H1 (cell line): ENCODE results near the gene DCBLD1. TPM values are rescaled to one million over a fixed set of nuclear protein-coding genes. Genes with fewer than 3 reads are reported as not detected.

Source experiments
- CTCF ChIA-PET: fragments of 300-600 bp; sonication (Branson Sonifier 250); formaldehyde crosslinking; loops from one replicate; lab custom pipeline; 2021; ENCODE audit not compliant: partially characterized antibody; lab: Charles Lee
- POLR2A ChIA-PET: fragments of 300-600 bp; sonication (Branson Sonifier 250); formaldehyde crosslinking; loops from one replicate; lab custom pipeline; 2021; ENCODE audit warnings: inconsistent platforms; ENCODE audit not compliant: partially characterized antibody; lab: Charles Lee
- DNase-seq, 2 experiments: peaks; one replicate each; pipeline versions ENCODE4 v3.0.0 to v3.0.0-alpha.2; 2010 to 2022; ENCODE audit warnings: low spot score in 2 of 2, low read depth in 1 of 2, mixed read lengths in 1 of 2
- FAIRE-seq: peaks from 2 replicates; lab custom pipeline; 2011; peaks lifted over from hg19 to GRCh38; lab: Jason Lieb, UNC
- H2AFZ ChIP-seq: 2 replicates; pipeline ENCODE4 v1.8.1; 2012; ENCODE audit warnings: low read length, inconsistent platforms
- H2AK5ac ChIP-seq: 2 replicates; pipeline ENCODE4 v1.6.1; 2013; ENCODE audit warnings: low read depth, low read length
- H2BK120ac ChIP-seq: replicated peaks from 2 replicates; pipeline ENCODE3; 2013; ENCODE audit warnings: low read depth, low read length, inconsistent platforms
- H2BK12ac ChIP-seq: 2 replicates; pipeline ENCODE4 v1.6.1; 2013; ENCODE audit warnings: low read depth, low read length
- H2BK15ac ChIP-seq: 2 replicates; pipeline ENCODE4 v1.6.1; 2013; ENCODE audit warnings: low read length
- H2BK20ac ChIP-seq: 2 replicates; pipeline ENCODE4 v1.6.1; 2013; ENCODE audit warnings: low read length
- H2BK5ac ChIP-seq: 2 replicates; pipeline ENCODE4 v1.6.1; 2013; ENCODE audit warnings: low read depth, low read length
- H3K14ac ChIP-seq: 2 replicates; pipeline ENCODE4 v1.6.1; 2013; ENCODE audit warnings: inconsistent platforms; ENCODE audit not compliant: insufficient read length
- H3K18ac ChIP-seq: 2 replicates; pipeline ENCODE4 v1.6.1; 2013; ENCODE audit warnings: low read length; ENCODE audit errors: extremely low read depth
- H3K23ac ChIP-seq: 2 replicates; pipeline ENCODE4 v1.6.1; 2013; ENCODE audit warnings: inconsistent platforms; ENCODE audit not compliant: insufficient read length
- H3K23me2 ChIP-seq: 2 replicates; pipeline ENCODE4 v1.6.1; 2013; ENCODE audit warnings: low read depth, low read length
- H3K27ac ChIP-seq: 2 replicates; pipeline ENCODE4 v1.6.1; 2011; ENCODE audit warnings: low read depth, low read length, inconsistent platforms
- H3K27me3 ChIP-seq, 4 experiments: replicated peaks in 1 of 4; 1 replicate in 1 of 4; 2 replicates in 3 of 4; pipeline versions ENCODE4 v1.6.1 to v1.8.1; 2011 to 2013; ENCODE audit warnings: low read length in 3 of 4, mild to moderate bottlenecking in 3 of 4, inconsistent platforms in 2 of 4, mixed read lengths in 2 of 4, moderate library complexity in 1 of 4; ENCODE audit not compliant: control insufficient read depth in 3 of 4, insufficient read depth in 3 of 4; ENCODE audit errors: extremely low read depth in 1 of 4
- H3K36me3 ChIP-seq, 4 experiments: 2 replicates each; pipeline versions ENCODE4 v1.6.1 to v1.8.1; 2011 to 2013; ENCODE audit warnings: mild to moderate bottlenecking in 4 of 4, low read length in 3 of 4, moderate library complexity in 2 of 4, control low read depth in 1 of 4, inconsistent platforms in 1 of 4; ENCODE audit not compliant: insufficient read depth in 4 of 4, control insufficient read depth in 2 of 4
- H3K4ac ChIP-seq: replicated peaks from 2 replicates; pipeline ENCODE3; 2013; ENCODE audit warnings: low read length, low read depth, mixed read lengths, inconsistent platforms; ENCODE audit not compliant: insufficient read length
- H3K4me1 ChIP-seq, 4 experiments: replicated peaks in 1 of 4; 1 replicate in 1 of 4; 2 replicates in 3 of 4; pipeline versions ENCODE4 v1.6.1 to v1.8.1; 2011 to 2013; ENCODE audit warnings: low read length in 3 of 4, inconsistent platforms in 2 of 4, mixed read lengths in 1 of 4; ENCODE audit not compliant: insufficient read depth in 4 of 4, control insufficient read depth in 3 of 4
- H3K4me2 ChIP-seq, 2 experiments: 2 replicates each; pipeline versions ENCODE4 v1.6.1 to v1.8.1; 2011 to 2013; ENCODE audit warnings: low read depth in 2 of 2, low read length in 2 of 2, control low read depth in 1 of 2, inconsistent platforms in 1 of 2, mild to moderate bottlenecking in 1 of 2; ENCODE audit not compliant: insufficient read depth in 1 of 2
- H3K4me3 ChIP-seq, 4 experiments: fragments of 200-600, 300-600 bp in 1 of 4; sonication (generic), shearing (Covaris generic), sonication (Bioruptor Twin) in 1 of 4; 2 replicates each; pipeline versions ENCODE4 v1.5.1 to v1.8.1; 2011 to 2016; ENCODE audit warnings: low read length in 4 of 4, low read depth in 3 of 4, control low read depth in 2 of 4, inconsistent platforms in 2 of 4, mild to moderate bottlenecking in 2 of 4, mixed read lengths in 1 of 4, moderate library complexity in 1 of 4; ENCODE audit not compliant: insufficient read depth in 2 of 4; ENCODE audit errors: extremely low read depth in 1 of 4
- H3K56ac ChIP-seq: replicated peaks from 2 replicates; pipeline ENCODE3; 2013; ENCODE audit warnings: low read depth, mild to moderate bottlenecking, mixed read lengths, low read length, inconsistent platforms; ENCODE audit not compliant: insufficient read length
- H3K79me1 ChIP-seq: 2 replicates; pipeline ENCODE4 v1.6.1; 2013; ENCODE audit warnings: low read depth, low read length, control low read depth
- H3K79me2 ChIP-seq, 2 experiments: 2 replicates each; pipeline versions ENCODE4 v1.6.1 to v1.8.1; 2012 to 2013; ENCODE audit warnings: low read length in 2 of 2, mild to moderate bottlenecking in 2 of 2, inconsistent platforms in 1 of 2; ENCODE audit not compliant: insufficient read depth in 2 of 2, control insufficient read depth in 1 of 2
- H3K9ac ChIP-seq, 4 experiments: replicated peaks in 1 of 4; 1 replicate in 1 of 4; 2 replicates in 3 of 4; pipeline versions ENCODE4 v1.6.1 to v1.8.1; 2011 to 2013; ENCODE audit warnings: low read depth in 3 of 4, low read length in 3 of 4, control low read depth in 2 of 4, mild to moderate bottlenecking in 2 of 4, moderate library complexity in 2 of 4, inconsistent platforms in 1 of 4; ENCODE audit errors: extremely low read depth in 1 of 4
- H3K9me3 ChIP-seq, 2 experiments: 2 replicates each; pipeline versions ENCODE4 v1.6.1 to v1.8.1; 2012 to 2013; ENCODE audit warnings: mild to moderate bottlenecking in 2 of 2, moderate library complexity in 2 of 2, control low read depth in 1 of 2, inconsistent platforms in 1 of 2, low read depth in 1 of 2, low read length in 1 of 2, mixed read lengths in 1 of 2; ENCODE audit not compliant: insufficient read depth in 2 of 2
- H4K20me1 ChIP-seq, 2 experiments: replicated peaks in 1 of 2; 2 replicates each; pipeline versions ENCODE3 to v1.8.1; 2011 to 2013; ENCODE audit warnings: inconsistent platforms in 2 of 2, low read length in 2 of 2, mild to moderate bottlenecking in 1 of 2; ENCODE audit not compliant: insufficient read depth in 2 of 2, control insufficient read depth in 1 of 2
- H4K5ac ChIP-seq: 2 replicates; pipeline ENCODE4 v1.6.1; 2013; ENCODE audit warnings: low read length, low read depth, mixed read lengths, inconsistent platforms; ENCODE audit not compliant: insufficient read length
- H4K8ac ChIP-seq: 2 replicates; pipeline ENCODE4 v1.8.0; 2013; ENCODE audit warnings: mild to moderate bottlenecking, moderate library complexity, low read length, inconsistent platforms; ENCODE audit not compliant: insufficient read depth; ENCODE audit errors: extremely low read depth
- H4K91ac ChIP-seq: replicated peaks from 2 replicates; pipeline ENCODE3; 2013; ENCODE audit warnings: low read length, mixed read lengths, inconsistent platforms; ENCODE audit not compliant: insufficient read length
- KDM1A ChIP-seq: fragments of 200-600, 300-600 bp; sonication (generic); IDR thresholded peaks from 2 replicates; pipeline ENCODE4 v1.7.1; 2016; ENCODE audit warnings: mild to moderate bottlenecking, low read length, borderline replicate concordance
- NANOG ChIP-seq: IDR thresholded peaks from 2 replicates; pipeline ENCODE4 v1.6.1; 2011; ENCODE audit warnings: low read length, low read depth, mild to moderate bottlenecking, inconsistent platforms; ENCODE audit not compliant: insufficient read depth, poor library complexity, severe bottlenecking
- RFX5 ChIP-seq: IDR thresholded peaks from 2 replicates; pipeline ENCODE4 v1.6.1; 2011; ENCODE audit warnings: low read depth, low read length, improper control_type of control experiment, borderline replicate concordance
- SIN3A ChIP-seq, 2 experiments: IDR thresholded peaks in 1 of 2; conservative IDR thresholded peaks in 1 of 2; 2 replicates each; pipeline ENCODE4 v1.6.1; 2011 to 2012; ENCODE audit warnings: low read length in 2 of 2, improper control_type of control experiment in 1 of 2, low read depth in 1 of 2, mild to moderate bottlenecking in 1 of 2
- SUZ12 ChIP-seq: fragments of 200-600 bp; sonication (generic); IDR thresholded peaks from 2 replicates; pipeline ENCODE4 v1.6.1; 2012; ENCODE audit warnings: mild to moderate bottlenecking, inconsistent platforms, low read length, moderate library complexity, mixed read lengths
- TAF1 ChIP-seq: IDR thresholded peaks from 2 replicates; pipeline ENCODE4 v1.6.1; 2011; ENCODE audit warnings: mild to moderate bottlenecking, low read depth, low read length
- TEAD4 ChIP-seq: IDR thresholded peaks from 2 replicates; pipeline ENCODE4 v1.6.1; 2012; ENCODE audit warnings: low read depth, low read length, inconsistent platforms, mixed read lengths
- WGBS, 2 experiments: shearing (Covaris generic) in 1 of 2; methylation state at CpG; one replicate each; pipeline versions ENCODE4 v1.1.6 to v1.1.7; 2013 to 2015; ENCODE audit warnings: low lambda C conversion rate in 2 of 2, mixed read lengths in 2 of 2, inconsistent platforms in 1 of 2, low coverage in 1 of 2, missing lambda C conversion rate in 1 of 2; ENCODE audit not compliant: insufficient replicate concordance in 2 of 2, insufficient coverage in 1 of 2, insufficient read length in 1 of 2; ENCODE audit errors: extremely low coverage in 1 of 2, missing lambda C conversion rate in 1 of 2; 5-methylcytosine and 5-hydroxymethylcytosine counted together
- polyA plus RNA-seq, 7 experiments: library from polyadenylated mRNA; depleted of rRNA in 3 of 7; stranded (reverse) in 5 of 7; unstranded in 2 of 7; fragments of >200 nt in 5 of 7; fragments of 200-250 nt in 2 of 7; gene quantifications; 1 replicate in 5 of 7; 2 replicates in 1 of 7; 4 replicates in 1 of 7; pipeline versions ENCODE4 v1.2.1 to v1.2.3, GENCODE V29; 2011 to 2013; ENCODE audit warnings: missing spikeins in 2 of 7, mixed read lengths in 2 of 7
- total RNA-seq: library from RNA; stranded (reverse); fragmentation: NEBNext Ultra II Directional; extraction: Animal tissue kit (Norgen Biotek cat#: 25700); gene quantifications from 2 replicates; pipeline ENCODE4 v1.2.1, GENCODE V29; 2021

The DCBLD1 gene
- total and polyA plus RNA-seq, 2 of the 8 experiments (the other 6 are each of a cell fraction or from before 2014, with no cell fraction given) = 3.9 to 11.2 TPM

- Histone ChIP-seq H2BK5ac (no peak overlapping the region), H3K18ac (no peak overlapping the region), H3K4me2 (no peak overlapping the region), H2AFZ (no peak overlapping the region), H3K9me3 (no peaks in the 10 kb centered on the region), H2AK5ac (no peak overlapping the region), H3K27ac (no peak overlapping the region), H3K36me3 (peaks cover 3 to 15% (median 6%) of the 10 kb centered on the region in 4 experiments; a peak in 4 of 8 replicates), H3K79me1 (no peaks in the 10 kb centered on the region), H3K14ac (no peak overlapping the region), H3K4ac (no peak overlapping the region), H4K20me1 (no peaks in the 10 kb centered on the region), H3K23me2 (no peaks in the 10 kb centered on the region), H2BK20ac (no peak overlapping the region), H3K4me3 (no peak overlapping the region), H4K8ac (no peak overlapping the region), H3K27me3 (no peaks in the 10 kb centered on the region), H3K79me2 (no peaks in the 10 kb centered on the region), H2BK15ac (no peak overlapping the region), H4K5ac (no peak overlapping the region), H2BK120ac (no peak overlapping the region), H3K9ac (no peak overlapping the region), H3K4me1 (no peaks in the 10 kb centered on the region), H3K23ac (no peak overlapping the region), H4K91ac (no peak overlapping the region), H3K56ac (no peak overlapping the region), H2BK12ac (no peak overlapping the region)
- POLR2A ChIA-PET = no interaction called here
- 85% methylated on average over 3 of the region's 3 CpGs; no CpG with 5 or more reads in 1 of the 2 experiments for WGBS, 2 experiments
- DNase-seq = no peak
- CTCF ChIA-PET = interaction anchor here (1.6 kb wide), 1 partner anchor 43 kb away, joined by 6 read pairs; no protein-coding TSS in a partner anchor
- no peak for FAIRE-seq
- TF ChIP-seq KDM1A (no peak), SUZ12 (no peak), TAF1 (no peak), NANOG (no peak), RFX5 (no peak), SIN3A (conservative IDR thresholded peaks at IDR 0.05 in 1 of 2, IDR thresholded peaks at IDR 0.05 in 1 of 2; ENCODE audit: low read depth in 1 of 2, low read length in 2 of 2) (no peak), TEAD4 (no peak)
Measured at GRCh38 chr6:117561128-117561527, 78.7 kb downstream of the DCBLD1 start.
